ENCODE measurements around the gene TENT4A. TPM values are rescaled to one million over a fixed set of nuclear protein-coding genes. Genes with fewer than 3 reads are reported as not detected.

TENT4A gene
- total RNA-seq, 6 experiments from 2014 or later: 8.5 to 23.1 (median 13.2) TPM

DNA sequence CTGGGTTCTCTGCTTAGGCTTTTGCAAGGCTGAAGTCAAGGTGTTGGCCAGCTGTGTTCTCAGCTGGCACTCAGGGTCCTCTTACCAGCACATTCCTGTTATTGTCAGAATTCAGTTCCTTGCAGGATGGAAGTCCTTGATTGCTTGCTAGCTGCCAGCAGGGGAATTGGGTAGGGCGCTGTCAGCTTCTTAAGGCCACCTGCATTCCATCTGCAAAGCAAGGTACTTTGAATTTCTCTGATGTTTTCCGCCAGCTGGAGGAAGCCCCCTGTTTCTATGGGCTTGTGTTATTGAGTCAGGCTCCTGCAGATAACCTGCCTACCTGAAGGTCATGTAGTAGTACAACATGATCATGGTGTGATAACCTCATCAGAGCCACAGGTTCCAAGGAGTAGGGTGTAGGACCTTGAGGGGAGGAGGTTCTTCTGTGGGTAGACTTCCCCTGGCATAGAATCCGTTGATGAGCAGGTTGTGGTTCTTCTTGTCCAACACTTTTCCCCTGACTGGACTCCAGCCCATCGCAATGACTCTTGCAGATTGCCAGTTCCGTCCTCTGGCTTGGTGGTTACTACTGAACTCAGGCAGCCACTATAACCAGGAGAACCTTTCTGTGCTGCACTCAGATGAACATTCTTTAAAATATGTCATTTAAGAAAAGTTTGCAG lies 6.8 kb downstream of the TENT4A start:
- Histone ChIP-seq H3K9me3 (no peaks in the 10 kb centered on the region), H3K4me1 (peaks cover 0 to 70% (median 24%) of the 10 kb centered on the region in 4 donors), H3K4me3 (no peak overlapping the region), H3K27me3 (no peaks in the 10 kb centered on the region), H3K27ac (no peak overlapping the region), H3K36me3 (no peaks in the 10 kb centered on the region)
- no peak for DNase-seq
- intact Hi-C loops (cut with DNase I): no loop called here
- TF ChIP-seq, protein P1, sequence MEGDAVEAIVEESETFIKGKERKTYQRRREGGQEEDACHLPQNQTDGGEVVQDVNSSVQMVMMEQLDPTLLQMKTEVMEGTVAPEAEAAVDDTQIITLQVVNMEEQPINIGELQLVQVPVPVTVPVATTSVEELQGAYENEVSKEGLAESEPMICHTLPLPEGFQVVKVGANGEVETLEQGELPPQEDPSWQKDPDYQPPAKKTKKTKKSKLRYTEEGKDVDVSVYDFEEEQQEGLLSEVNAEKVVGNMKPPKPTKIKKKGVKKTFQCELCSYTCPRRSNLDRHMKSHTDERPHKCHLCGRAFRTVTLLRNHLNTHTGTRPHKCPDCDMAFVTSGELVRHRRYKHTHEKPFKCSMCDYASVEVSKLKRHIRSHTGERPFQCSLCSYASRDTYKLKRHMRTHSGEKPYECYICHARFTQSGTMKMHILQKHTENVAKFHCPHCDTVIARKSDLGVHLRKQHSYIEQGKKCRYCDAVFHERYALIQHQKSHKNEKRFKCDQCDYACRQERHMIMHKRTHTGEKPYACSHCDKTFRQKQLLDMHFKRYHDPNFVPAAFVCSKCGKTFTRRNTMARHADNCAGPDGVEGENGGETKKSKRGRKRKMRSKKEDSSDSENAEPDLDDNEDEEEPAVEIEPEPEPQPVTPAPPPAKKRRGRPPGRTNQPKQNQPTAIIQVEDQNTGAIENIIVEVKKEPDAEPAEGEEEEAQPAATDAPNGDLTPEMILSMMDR (IDR thresholded peaks at IDR 0.05): no peak
- no peak for TF ChIP-seq POLR2A (IDR thresholded peaks at IDR 0.05)
- peak in 1 of 4 donors; percentile 19 for ATAC-seq
- WGBS (ENCODE audit: insufficient coverage, low coverage, low lambda C conversion rate, missing lambda C conversion rate): 70% methylated on average over 5 of the region's 5 CpGs

DNA sequence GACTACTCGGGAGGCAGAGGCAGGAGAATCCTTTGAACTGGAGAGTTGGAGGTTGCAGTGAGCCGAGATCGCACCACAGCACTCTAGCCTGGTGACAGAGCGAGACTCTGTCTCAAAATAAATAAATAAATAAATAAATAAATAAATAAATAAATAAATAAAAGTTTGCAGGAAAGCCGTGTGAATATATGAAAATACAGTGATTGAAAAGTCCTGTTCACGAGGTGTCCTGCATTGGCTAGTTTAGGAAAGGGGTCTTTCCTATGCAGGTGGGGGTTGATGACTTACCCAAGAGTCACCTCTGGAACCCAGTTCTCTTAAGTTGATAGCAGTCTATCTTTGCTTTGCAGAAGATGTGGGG lies 7.3 kb downstream of the TENT4A start:
- Histone ChIP-seq H3K4me1 (peaks cover 0 to 65% (median 22%) of the 10 kb centered on the region in 4 donors), H3K36me3 (no peaks in the 10 kb centered on the region), H3K27me3 (no peaks in the 10 kb centered on the region), H3K9me3 (no peaks in the 10 kb centered on the region), H3K27ac (no peak overlapping the region), H3K4me3 (no peak overlapping the region)
- intact Hi-C loops (cut with DNase I): no loop called here
- no peak for ATAC-seq
- TF ChIP-seq, protein P1 (IDR thresholded peaks at IDR 0.05): no peak
- no peak for TF ChIP-seq POLR2A (IDR thresholded peaks at IDR 0.05)
- 93% methylated on average over 6 of the region's 6 CpGs for WGBS (ENCODE audit: insufficient coverage, low coverage, low lambda C conversion rate, missing lambda C conversion rate)
- DNase-seq: no peak

DNA sequence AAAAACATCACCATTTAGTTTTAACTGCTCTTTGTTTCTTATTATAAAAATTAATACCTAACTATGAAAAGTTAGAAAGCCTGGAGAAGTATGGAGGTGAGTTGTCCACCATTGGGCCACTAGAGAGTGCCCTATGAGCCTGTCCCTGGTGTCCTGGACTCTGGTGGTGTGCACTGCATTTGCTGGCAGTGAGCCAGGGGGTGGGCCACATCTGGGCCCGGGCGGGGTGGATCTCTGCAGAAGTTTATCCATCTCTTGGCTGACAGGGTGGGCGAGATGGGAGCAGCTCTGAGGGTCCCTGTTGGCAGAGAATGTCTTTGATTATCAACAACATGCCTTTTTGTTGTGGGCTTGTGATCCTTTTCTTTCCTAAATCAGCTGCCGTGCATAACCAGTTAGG lies 8.2 kb downstream of the TENT4A start:
- Histone ChIP-seq H3K27ac (peak overlapping the region in 1 of 3 donors; percentile 17), H3K27me3 (no peaks in the 10 kb centered on the region), H3K4me1 (peaks cover 0 to 56% (median 18%) of the 10 kb centered on the region in 4 donors), H3K9me3 (no peaks in the 10 kb centered on the region), H3K4me3 (no peak overlapping the region), H3K36me3 (no peaks in the 10 kb centered on the region)
- WGBS (ENCODE audit: insufficient coverage, low coverage, low lambda C conversion rate, missing lambda C conversion rate): 50% methylated on average over 1 of the region's 4 CpGs
- no peak for DNase-seq
- TF ChIP-seq, protein P1 (IDR thresholded peaks at IDR 0.05): no peak
- TF ChIP-seq POLR2A (IDR thresholded peaks at IDR 0.05): no peak
- ATAC-seq: peak in 1 of 4 donors; percentile 24
- intact Hi-C loops (cut with DNase I): no loop called here

DNA sequence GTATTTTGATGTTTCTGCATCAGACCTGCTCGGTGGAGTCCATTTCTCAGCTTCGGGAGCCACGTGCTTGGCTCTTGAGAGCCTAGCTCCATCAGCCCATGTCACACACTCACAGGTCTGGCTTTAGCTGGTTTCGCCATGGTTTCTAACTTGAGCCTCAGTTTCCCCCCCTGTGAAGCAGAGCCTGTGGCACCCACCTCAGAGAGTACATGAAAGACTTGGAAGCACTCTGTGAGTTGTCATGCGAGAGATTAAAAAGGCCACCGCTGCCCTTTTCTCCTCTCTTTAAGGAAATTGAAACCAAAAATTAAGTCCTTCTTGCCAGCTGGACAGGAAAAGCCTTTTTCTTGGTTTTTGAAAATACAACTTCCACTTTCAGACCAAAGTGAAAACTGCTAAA lies 8.8 kb downstream of the TENT4A start:
- TF ChIP-seq, protein P1 (IDR thresholded peaks at IDR 0.05): no peak
- no peak for TF ChIP-seq POLR2A (IDR thresholded peaks at IDR 0.05)
- no peak for DNase-seq
- H3K27ac ChIP-seq: peak overlapping the region; percentile 17 to 42 (median 36)
- intact Hi-C loops (cut with DNase I): no loop called here
- H3K4me3 ChIP-seq: no peak overlapping the region
- H3K4me1 ChIP-seq: peaks cover 0 to 50% (median 15%) of the 10 kb centered on the region in 4 donors
- peak in 2 of 4 donors; percentile 9 to 42 for ATAC-seq
- no peaks in the 10 kb centered on the region for H3K27me3 ChIP-seq
- no peaks in the 10 kb centered on the region for H3K9me3 ChIP-seq
- 49% methylated on average over 6 of the region's 6 CpGs for WGBS (ENCODE audit: insufficient coverage, low coverage, low lambda C conversion rate, missing lambda C conversion rate)
- H3K36me3 ChIP-seq: no peaks in the 10 kb centered on the region

All from right lobe of liver (tissue), 6 donors.